Memory B cell (primary cell): ENCODE data around the gene GPAT2.
"Not testable (repeated sequence)": the region's sequence is repeated elsewhere in the genome, so short reads cannot be mapped to it uniquely, and the experiment has no call there.

Experiments used
- ATAC-seq: fragments of 150-1000 bp; cut with Tn5 transposase; 2 replicates; pipeline ENCODE4 v1.10.0; 2021; ENCODE audit warnings: low read depth, mild to moderate bottlenecking, moderate library complexity
- DNase-seq, 2 donors: peaks; one replicate each; pipeline ENCODE4 v3.0.0; 2022; ENCODE audit warnings: low spot score in 2 of 2
- H3K27ac Mint-ChIP-seq: one replicate; pipeline ENCODE4 v1.8.0; 2022; ENCODE audit warnings: mild to moderate bottlenecking, moderate library complexity, mixed read lengths
- H3K27me3 Mint-ChIP-seq: one replicate; pipeline ENCODE4 v1.8.0; 2022; ENCODE audit warnings: mixed read lengths
- H3K36me3 Mint-ChIP-seq: one replicate; pipeline ENCODE4 v1.8.0; 2022; ENCODE audit warnings: mild to moderate bottlenecking, mixed read lengths
- H3K4me1 Mint-ChIP-seq: one replicate; pipeline ENCODE4 v1.8.0; 2022; ENCODE audit warnings: mixed read lengths
- H3K4me3 Mint-ChIP-seq: one replicate; pipeline ENCODE4 v1.8.0; 2022; ENCODE audit warnings: mild to moderate bottlenecking, moderate library complexity, mixed read lengths
- H3K9me3 Mint-ChIP-seq: one replicate; pipeline ENCODE4 v1.8.0; 2022; ENCODE audit warnings: mixed read lengths

The GPAT2 gene

DNA sequence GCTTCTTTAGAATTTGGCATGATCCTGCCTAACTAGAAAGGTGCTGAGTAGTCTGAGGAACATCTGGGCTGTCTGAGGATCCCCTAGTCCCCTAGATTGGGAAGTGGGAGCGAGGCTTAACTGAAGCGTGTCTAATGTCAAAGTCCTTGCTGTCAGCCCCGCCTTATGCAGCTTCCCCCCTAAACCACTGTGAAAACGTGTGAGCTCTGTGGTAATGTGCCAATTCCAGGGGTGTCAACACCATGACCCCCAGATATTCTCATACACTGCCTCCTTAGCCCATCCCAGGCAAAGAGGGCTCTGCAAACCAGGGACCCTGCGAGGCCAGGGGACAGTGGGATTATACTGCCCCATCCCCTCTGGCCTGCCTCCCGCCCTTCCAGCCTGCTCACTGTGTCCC is 21.1 kb upstream of the GPAT2 start:
- H3K27ac Mint-ChIP-seq, H3K27me3 Mint-ChIP-seq, ATAC-seq, H3K9me3 Mint-ChIP-seq, DNase-seq, H3K4me3 Mint-ChIP-seq, H3K36me3 Mint-ChIP-seq, H3K4me1 Mint-ChIP-seq: not testable (repeated sequence)

DNA sequence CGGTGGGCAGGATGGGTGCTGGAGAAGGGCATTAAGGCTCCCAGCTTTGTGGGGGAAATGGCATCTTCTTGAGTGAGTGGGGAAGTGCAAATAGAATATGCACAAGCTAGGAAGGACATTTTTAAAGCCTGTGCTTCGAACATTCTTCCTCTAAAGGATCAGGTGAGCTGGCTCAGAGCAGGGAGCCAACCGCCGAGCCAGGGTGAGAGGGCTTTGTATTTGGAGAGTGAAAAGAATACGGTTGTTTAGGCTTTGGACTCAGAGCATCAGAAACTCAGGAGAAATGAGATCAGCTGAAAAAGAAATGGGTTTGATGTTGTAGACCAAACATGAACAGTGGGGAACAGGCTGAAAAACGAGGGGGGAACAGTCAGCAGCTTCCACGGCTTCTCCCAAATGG is 19.8 kb upstream of the GPAT2 start:
- H3K9me3 Mint-ChIP-seq, H3K27ac Mint-ChIP-seq, H3K36me3 Mint-ChIP-seq, DNase-seq, ATAC-seq, H3K4me1 Mint-ChIP-seq, H3K4me3 Mint-ChIP-seq, H3K27me3 Mint-ChIP-seq: not testable (repeated sequence)

DNA sequence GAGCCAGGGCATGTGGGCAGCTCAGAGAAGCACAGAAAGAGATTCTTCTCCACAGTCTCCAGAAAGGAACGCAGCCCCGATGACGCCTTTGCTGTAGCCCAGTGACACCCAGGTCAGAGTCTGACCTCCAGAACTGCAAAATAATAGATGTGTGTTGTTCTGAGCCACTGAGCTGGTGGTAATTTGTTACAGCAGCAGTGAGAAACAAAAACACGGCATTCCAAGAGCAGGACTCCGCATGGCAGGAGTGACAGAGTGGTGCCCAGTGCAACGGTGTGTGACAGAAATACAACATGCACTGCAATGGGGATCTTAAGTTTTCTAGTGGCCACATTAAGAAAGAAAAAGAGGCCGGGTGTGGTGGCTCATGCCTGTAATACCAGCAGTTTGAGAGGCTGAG is 18.7 kb upstream of the GPAT2 start:
- H3K4me1 Mint-ChIP-seq, H3K36me3 Mint-ChIP-seq, DNase-seq, H3K27ac Mint-ChIP-seq, H3K4me3 Mint-ChIP-seq, ATAC-seq, H3K27me3 Mint-ChIP-seq, H3K9me3 Mint-ChIP-seq: not testable (repeated sequence)

DNA sequence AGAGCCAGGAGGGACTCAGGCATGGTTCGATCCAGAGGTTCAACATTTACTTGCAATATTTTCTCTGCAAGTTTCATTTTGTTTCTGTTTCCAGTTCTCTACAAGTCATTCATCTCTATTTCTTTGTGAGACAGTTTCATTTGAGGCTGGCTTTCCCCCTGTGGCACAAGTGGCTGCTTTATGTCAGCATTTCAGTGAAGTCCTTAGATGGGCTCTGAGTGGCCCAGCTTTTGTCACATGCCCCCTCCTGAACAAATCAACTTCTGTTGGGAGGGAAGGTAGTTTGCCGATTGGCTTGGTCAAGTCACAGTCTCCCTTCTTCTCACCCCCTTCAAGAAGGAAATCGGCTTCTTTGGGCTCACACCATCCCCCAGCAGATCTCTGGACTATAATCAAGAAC is 17.9 kb upstream of the GPAT2 start:
- ATAC-seq, H3K27me3 Mint-ChIP-seq, H3K4me3 Mint-ChIP-seq, H3K36me3 Mint-ChIP-seq, H3K9me3 Mint-ChIP-seq, H3K27ac Mint-ChIP-seq, H3K4me1 Mint-ChIP-seq, DNase-seq: not testable (repeated sequence)

DNA sequence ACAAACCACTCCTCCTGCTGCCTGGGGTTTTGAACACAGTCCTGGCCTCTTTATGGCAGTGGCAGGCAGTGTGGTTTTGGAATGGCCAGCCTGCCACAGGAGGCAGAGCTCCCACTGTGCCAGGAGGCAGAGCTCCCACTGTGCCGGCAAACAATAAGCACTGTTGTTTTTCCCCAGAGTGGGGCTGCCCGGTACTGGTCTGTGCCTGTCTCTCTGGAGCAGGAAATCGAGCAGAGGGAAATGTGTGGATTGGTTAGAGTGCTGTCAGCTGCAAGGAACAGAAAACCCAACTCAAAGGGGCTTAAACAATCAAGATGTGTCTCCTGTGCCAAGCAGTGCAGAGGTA is 15.2 kb upstream of the GPAT2 start:
- H3K27ac Mint-ChIP-seq, H3K4me1 Mint-ChIP-seq, DNase-seq, H3K9me3 Mint-ChIP-seq, H3K27me3 Mint-ChIP-seq, H3K36me3 Mint-ChIP-seq, ATAC-seq, H3K4me3 Mint-ChIP-seq: not testable (repeated sequence)

DNA sequence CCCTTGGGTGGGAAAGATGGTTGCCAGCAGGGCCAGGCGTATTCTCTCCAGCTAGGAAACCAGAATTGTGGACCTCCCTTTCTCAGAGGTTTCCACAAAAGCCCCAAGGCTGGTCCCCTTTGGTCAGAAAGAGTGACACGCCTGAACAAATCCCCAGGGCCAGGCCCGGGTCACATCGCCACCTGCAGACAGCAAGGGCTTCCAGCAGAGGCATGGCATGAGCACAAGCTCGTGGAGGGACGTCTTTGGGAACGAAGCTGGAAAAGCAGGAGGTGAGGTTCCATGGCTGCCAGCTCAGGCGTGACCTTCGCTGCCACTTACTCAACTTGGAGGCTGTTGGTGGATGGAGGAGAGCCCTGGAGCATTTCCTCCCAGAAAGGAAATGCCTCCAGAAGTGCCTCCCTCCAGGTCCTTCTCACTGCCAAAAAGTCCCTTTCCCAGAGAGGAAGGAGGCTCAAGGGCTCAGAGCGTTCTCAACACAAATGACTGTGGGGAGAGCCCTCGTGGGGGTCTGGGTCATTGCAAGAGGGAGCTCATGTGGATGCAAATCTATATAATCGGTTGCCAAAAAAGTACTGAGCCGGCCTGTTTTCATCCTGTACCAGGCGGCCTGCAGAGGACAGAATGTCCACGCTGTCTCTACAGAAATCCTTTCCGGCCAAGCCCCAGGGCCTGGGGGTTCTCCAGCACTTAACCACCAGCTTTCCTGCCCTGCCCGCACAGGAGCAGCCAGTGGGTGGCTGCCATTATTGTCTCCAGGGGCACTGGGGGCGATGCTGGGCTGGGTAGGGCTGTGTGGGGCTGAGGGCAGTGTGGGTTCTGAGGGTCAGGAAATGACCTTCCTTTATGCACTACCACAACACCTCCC is 14.6 kb upstream of the GPAT2 start:
- H3K27ac Mint-ChIP-seq, H3K36me3 Mint-ChIP-seq, H3K9me3 Mint-ChIP-seq, H3K4me3 Mint-ChIP-seq, DNase-seq, H3K4me1 Mint-ChIP-seq, ATAC-seq, H3K27me3 Mint-ChIP-seq: not testable (repeated sequence)

DNA sequence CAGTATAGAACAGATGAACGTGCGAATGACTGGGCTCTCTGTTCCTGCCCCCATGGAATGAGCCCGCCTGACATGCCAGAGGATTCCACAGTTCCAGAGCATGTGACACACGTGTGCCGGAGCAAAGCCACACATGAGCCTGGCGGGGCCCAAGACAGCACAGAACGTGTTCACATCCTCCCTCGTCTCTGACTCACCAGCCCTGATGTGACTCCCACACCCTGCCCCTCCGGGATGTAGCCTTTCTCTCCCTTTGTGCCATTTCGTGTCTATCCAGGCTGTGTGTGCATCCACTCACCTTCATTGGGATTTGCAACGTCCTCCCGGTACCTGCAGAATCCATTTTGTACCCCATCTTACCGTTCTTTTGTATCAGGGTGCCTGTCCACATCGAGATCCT is 838 bp upstream of the GPAT2 start:
- not testable (repeated sequence) for H3K9me3 Mint-ChIP-seq, H3K4me1 Mint-ChIP-seq, H3K4me3 Mint-ChIP-seq, H3K27ac Mint-ChIP-seq, DNase-seq, H3K27me3 Mint-ChIP-seq, ATAC-seq, H3K36me3 Mint-ChIP-seq

DNA sequence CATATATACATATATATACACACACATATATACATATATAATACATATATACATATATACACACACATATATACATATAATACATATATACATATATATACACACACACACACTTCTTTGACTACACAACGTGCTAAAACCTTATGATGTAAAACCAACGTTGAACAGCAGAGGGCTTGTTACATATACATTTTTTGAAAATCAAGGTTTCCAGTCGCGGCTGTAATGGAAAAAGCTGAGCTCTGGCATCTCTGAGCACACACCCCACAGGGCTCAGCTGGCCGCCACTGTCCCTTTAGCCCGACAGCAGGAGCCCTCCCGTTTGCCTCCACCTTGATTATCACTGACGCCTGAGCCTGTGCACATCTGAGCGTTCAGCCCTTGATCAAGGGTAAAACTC is 719 bp downstream of the GPAT2 start:
- ATAC-seq, result peak; percentile 27
- H3K4me1 Mint-ChIP-seq, H3K4me3 Mint-ChIP-seq, H3K27me3 Mint-ChIP-seq, H3K27ac Mint-ChIP-seq, H3K9me3 Mint-ChIP-seq, DNase-seq, H3K36me3 Mint-ChIP-seq: not testable (repeated sequence)

DNA sequence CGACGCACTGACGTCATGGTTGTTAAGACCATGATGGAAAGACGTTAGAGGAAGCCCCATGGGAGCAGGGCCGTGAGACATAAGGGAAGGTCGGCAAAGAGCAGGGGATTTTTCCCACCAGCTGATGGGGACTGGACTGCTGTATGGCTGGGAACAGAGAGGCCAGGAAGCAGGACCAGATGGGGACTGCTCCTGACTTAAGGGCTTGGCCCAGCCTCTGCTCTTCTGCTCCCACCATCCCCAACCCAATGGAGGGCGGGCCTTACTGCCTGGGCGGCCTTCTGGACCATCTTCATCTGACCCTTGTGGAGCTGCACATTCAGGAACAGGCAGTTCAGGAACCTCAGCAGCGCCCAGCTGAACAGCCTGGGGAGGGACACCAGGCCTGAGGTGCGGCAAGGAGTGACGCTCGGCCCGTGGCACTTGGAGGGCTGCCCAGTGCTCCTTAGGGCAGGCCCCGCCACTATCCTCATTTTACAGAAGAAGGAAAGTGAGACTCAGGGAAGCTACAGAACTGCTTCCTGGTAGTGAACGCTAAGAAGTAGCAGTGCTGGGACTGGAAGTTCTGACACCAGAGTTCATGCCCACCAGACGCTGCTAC is 6.9 kb downstream of the GPAT2 start:
- not testable (repeated sequence) for H3K4me3 Mint-ChIP-seq, DNase-seq, H3K9me3 Mint-ChIP-seq, H3K4me1 Mint-ChIP-seq, H3K27ac Mint-ChIP-seq, H3K36me3 Mint-ChIP-seq, H3K27me3 Mint-ChIP-seq, ATAC-seq

DNA sequence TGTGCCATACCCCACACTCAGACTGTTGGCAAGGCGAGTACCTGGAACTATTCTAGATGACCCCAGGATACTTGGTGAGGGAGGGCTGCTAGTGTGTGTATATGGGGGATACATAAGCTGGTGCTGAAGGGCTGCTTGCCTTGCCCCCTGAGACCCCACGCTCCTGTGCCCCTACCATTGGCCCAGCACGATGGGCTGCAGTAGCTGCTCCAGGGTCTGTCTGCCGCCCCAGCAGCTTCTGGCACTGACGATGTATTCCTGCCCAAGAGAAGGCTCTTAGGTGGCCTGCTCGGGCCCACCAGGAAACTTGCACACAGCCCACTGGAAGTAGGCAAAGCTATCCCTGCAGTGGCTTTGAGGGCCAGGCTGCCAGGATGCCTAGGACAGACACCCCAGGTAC is 9.0 kb downstream of the GPAT2 start:
- H3K4me1 Mint-ChIP-seq, H3K36me3 Mint-ChIP-seq, H3K27me3 Mint-ChIP-seq, H3K4me3 Mint-ChIP-seq, DNase-seq, H3K27ac Mint-ChIP-seq, ATAC-seq, H3K9me3 Mint-ChIP-seq: not testable (repeated sequence)

DNA sequence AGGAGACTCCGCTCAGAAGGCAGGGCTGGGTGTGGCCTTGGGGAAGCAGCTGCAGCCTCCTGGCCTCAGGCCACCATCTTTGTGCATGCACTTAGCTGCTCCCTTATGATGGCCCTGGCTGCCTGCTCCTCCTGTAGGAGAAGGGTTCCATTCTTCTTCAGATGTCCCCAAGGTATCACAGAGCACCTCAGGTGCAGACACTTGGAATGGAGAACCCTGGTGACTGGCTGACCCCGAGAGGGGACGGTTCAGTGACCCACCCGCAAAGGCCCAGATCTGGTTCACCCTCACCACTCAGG is 9.6 kb downstream of the GPAT2 start:
- no peak overlapping the region for H3K4me3 Mint-ChIP-seq
- ATAC-seq (no peak), DNase-seq (no peak)
- peaks cover 2% of the 10 kb centered on the region for H3K4me1 Mint-ChIP-seq
- H3K9me3 Mint-ChIP-seq, result no peaks in the 10 kb centered on the region
- H3K27me3 Mint-ChIP-seq, result no peaks in the 10 kb centered on the region
- no peaks in the 10 kb centered on the region for H3K36me3 Mint-ChIP-seq
- no peak overlapping the region for H3K27ac Mint-ChIP-seq

DNA sequence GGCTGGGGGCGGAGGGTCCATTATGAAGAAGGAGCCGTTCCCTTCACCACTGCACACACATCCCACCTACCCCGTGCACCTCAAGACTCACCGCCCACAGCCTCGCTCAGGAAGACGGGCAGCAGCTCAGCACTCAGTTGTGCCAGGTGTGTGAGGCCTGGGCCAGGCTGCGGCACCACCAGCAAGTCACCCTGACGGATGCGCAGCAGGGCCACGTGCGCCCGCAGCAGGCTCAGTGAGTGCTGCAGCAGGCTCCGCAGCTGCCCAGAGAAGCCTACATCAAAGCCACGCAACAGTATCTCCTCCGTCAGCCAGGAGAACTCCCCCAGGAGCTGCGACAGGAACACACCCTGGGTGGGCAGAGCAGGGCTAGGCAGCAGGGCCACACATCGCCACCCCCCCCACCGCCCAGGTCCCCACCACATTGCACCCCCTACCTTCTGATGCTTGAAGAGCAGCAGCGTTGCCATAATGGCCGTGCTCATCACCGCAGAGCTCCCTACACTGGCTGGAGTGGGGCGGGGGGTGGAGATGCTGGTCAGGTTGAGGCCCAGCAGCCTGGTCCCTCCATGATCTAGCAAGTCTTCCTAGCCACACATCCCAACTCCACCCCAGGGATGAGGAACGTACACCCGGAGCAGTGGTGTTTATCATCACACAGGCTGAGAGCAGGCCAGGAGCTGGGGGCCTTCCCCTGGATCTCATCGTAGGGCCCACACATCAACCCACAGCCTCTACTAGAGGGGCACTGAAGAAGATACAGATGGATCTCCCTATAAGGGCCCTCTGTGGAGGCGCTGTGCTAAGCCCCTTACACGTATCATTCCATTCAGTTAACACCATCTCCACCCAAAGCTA is 10.2 kb downstream of the GPAT2 start:
- no peaks in the 10 kb centered on the region for H3K36me3 Mint-ChIP-seq
- peaks cover 2% of the 10 kb centered on the region for H3K4me1 Mint-ChIP-seq
- H3K4me3 Mint-ChIP-seq, result no peak overlapping the region
- no peak for ATAC-seq
- no peak overlapping the region for H3K27ac Mint-ChIP-seq
- no peak for DNase-seq
- no peaks in the 10 kb centered on the region for H3K27me3 Mint-ChIP-seq
- H3K9me3 Mint-ChIP-seq, result no peaks in the 10 kb centered on the region

DNA sequence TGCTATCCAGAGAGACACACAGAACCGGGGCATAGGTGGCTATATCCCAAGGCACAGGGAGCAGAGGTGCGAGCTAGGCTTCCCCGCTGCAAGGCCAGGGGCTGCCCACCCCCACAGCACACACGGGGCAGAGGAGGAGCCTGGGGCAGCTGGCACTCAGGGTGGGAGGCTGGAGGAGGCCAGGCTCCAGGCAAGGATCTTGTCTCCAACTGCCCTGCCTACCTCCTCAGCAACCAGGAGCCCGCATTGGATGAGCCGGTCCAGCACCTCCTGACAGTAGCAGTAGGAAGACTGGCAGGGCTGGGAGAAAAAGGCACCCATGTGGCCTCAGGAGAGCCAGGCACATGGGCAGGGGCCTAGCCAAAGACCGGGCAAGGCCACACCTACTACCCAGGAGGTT is 11.0 kb downstream of the GPAT2 start:
- not testable (repeated sequence) for ATAC-seq, H3K27me3 Mint-ChIP-seq, H3K9me3 Mint-ChIP-seq, DNase-seq, H3K4me3 Mint-ChIP-seq, H3K27ac Mint-ChIP-seq, H3K4me1 Mint-ChIP-seq, H3K36me3 Mint-ChIP-seq

DNA sequence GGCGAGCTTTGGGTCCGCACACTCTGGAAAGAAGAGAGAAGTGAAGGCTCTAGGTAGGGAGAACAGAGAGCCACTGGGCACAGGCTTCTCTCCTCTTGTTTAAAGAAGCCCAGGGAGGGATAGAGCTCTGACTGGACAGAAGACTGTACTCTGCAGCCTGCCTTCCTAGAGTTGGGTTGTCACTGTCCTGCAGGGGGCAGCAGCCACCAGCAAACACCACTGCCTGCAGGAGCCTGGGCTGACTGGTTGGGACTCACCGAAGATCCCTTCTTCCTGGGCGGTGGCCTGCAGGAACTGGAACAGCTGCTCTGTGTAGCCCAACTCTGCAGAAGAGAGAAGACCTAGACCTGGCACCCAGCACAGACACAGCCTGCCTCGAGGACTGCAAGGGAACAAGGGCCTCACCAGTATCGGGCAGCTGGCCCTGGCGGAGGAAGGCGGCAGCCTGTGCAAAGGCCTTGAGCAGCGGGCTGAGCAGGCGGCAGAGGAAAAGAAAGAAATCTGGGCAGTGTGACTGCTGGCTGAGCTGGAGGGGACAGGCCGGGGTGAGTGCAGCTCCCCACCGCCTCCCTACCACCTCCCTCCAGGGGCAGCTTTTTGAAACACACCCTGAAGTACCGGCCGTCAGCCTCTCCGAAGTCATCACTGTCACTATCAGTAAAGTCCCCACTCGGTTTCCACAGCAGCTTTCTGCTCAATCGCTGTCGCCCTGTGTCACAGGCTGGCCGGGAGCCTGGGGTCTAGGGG is 11.8 kb downstream of the GPAT2 start:
- H3K4me1 Mint-ChIP-seq, H3K9me3 Mint-ChIP-seq, H3K27me3 Mint-ChIP-seq, H3K27ac Mint-ChIP-seq, H3K36me3 Mint-ChIP-seq, H3K4me3 Mint-ChIP-seq: not testable (repeated sequence)
- DNase-seq, result peak; percentile 67 to 70
- peak; percentile 98 for ATAC-seq
